GM19438 (cell line): ENCODE data around the gene VDAC1.
A peak's percentile ranks its signal among the peaks of the same experiment; 100 is the strongest.
"Not testable (repeated sequence)": the region's sequence is repeated elsewhere in the genome, so short reads cannot be mapped to it uniquely, and the experiment has no call there.

Experiments used
- ATAC-seq: cut with Tn5 transposase; IDR thresholded peaks from one replicate; pipeline ENCODE4 v1.9.1; 2021; ENCODE audit warnings: low read depth; ENCODE audit not compliant: unreplicated experiment

Gene VDAC1

GRCh38 chr5:133944263-133945185 is 60.3 kb downstream of the VDAC1 start:
- ATAC-seq: no peak

DNA sequence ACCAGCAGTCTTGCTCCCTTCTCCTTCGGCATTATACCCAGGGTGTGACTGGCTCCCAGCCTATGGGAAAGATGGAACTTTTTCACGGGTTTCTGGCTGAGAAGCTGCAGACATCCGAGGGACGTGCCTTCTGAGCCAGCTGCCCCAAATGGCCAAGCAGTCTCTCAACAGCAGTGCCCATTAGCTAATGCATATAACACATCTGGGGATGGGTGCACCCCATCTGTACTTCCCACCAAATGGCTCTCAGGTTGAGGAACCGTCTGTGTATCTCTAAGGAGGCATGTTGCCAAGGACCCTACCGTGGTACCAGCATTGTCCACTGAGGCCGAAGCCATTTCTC is 61.3 kb downstream of the VDAC1 start:
- ATAC-seq: no peak

DNA sequence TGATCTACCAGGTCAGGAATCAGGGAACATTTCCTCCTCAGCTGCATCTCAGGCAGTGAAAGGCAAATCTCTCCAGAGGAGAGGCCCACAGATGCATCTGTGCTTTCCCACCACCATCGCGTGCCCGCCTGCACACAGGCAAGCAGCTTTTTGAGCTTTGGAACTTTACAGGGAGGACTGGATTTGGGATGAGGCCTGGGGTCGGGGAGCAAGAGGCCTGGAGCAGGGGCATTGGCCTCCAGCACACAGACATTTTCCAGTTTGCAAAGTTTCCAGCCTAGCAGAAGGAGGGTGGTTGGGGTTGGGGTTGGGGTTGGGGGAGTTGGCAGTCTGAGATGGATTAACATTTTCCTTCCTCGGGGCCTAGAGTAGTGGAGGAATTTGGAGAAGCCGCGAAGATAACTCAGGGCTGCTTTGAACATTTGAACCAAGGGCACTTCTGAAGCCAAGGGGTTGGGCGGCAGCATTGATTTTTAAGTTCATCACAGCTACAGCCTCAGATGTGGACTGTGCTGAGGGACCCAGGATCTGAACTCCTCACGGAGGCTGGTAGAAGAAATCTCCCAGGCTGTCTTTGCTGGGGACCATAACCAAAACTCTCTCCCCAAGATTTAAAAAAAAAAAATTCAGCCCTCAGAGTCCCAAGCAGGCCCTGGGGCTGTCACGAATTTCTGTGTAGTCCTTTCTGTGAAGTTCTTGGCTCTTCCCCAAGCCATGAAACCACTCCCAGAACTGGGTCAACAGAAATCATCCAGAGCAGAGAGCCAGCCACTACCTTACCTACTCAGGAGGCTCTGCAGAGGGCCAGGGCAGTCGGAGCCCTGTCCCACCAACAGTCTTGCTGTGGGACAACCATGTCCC is 61.9 kb downstream of the VDAC1 start:
- no peak for ATAC-seq

DNA sequence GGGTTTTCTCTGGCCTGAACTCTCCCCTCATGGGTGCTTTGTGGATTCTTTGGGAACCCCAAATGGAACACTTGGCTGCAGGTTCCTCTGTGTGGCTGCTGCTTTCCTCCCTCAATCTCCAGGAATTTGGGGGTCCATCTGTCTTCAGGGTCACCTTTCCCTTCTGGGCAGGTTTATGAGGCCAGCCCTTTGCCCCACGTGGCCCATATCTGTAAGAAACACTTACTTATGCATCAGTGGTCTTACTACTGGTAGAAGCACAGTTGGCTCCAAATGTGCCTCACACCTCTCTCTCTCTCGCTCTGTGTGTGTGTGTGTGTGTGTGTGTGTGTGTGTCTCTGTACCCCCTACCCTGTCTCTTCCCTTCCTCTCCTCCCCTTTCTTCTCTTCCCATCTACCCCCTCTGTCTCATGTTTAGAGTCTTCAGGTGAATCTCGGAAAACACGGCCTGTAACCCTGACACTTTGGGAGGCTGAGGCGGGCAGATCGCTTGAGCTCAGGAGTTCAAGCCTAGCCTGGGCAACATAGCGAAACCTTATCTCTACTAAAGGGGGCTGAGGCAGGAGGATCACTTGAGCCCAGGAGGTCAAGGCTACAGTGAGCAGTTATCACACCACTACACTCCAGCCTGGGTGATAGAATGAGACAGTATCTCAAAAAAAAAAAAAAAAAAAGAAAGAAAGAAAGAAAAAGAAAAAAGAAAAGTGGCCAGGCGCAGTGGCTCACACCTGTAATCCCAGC is 63.1 kb downstream of the VDAC1 start:
- ATAC-seq: no peak

DNA sequence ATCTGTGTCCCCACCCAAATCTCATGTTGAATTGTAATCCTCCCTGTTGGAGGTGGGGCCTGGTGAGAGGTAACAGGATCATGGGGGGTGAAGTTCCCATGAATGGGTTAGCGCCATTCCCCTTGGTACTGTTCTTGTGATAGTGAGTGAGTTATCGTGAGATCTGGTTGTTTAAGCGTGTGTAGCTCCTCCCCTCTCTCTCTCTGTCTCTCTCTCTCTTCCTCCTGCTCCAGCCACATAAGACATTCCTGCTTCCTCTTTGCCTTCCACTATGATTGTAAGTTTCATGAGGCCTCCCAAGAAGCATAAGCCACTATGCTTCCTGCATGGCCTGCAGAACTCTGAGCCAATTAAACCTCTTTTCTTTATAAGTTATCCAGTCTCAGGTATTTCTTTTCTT is 65.1 kb downstream of the VDAC1 start:
- no peak for ATAC-seq

DNA sequence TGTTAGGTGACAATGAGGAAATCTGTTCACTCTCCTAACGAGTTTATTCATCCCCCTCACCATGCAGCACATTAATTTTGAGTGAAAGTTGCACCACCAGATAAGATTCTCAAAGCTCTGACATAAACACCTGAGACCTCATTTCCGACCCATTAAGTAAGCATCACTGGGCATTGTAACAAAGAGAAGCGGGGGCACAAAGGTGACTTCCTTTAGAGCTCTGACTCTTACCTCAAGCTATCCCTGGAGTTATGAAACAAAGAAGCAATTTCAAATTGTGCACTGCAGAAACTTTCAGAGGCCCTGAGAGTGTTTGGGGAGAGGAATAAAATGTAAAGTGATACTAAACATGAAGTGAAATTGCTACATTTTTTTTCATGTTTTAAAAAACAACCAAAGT is 65.8 kb downstream of the VDAC1 start:
- peak; percentile 66 for ATAC-seq

GRCh38 chr5:133938039-133938821 is 66.5 kb downstream of the VDAC1 start:
- ATAC-seq: no peak

DNA sequence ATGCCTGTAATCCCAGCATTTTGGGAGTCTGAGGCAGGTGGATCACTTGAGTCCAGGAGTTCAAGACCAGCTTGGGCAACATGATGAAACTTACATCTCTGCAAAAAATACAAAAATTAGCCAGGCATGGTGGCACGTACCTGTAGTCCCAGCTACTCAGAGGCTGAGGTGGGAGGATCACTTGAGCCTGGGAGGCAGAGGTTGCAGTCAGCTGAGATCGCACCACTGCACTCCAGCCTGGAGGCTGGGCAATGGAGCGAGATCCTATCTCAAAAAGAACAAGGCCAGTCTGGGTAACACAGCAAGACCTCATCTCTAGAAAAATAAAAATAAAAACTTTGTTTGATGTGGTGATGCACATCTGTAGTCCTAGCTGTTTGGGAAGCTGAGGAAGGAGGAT is 67.1 kb downstream of the VDAC1 start:
- ATAC-seq: not testable (repeated sequence)

DNA sequence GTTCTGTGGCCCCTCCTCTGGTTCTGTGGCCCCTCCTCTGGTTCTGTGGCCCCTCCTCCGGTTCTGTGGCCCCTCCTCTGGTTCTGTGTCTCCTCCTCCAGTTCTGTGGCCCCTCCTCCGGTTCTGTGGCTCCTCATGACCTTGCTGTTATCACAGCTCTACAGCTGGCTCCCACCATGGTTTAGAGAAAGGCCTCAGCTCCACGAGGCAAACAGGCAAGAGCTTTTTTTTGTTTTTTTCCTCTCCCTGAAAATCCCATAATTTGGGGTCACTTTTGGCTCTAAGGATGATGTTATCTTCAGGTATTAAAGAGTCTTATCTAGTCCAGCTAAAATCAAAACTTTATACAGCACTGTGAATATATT is 68.1 kb downstream of the VDAC1 start:
- no peak for ATAC-seq

DNA sequence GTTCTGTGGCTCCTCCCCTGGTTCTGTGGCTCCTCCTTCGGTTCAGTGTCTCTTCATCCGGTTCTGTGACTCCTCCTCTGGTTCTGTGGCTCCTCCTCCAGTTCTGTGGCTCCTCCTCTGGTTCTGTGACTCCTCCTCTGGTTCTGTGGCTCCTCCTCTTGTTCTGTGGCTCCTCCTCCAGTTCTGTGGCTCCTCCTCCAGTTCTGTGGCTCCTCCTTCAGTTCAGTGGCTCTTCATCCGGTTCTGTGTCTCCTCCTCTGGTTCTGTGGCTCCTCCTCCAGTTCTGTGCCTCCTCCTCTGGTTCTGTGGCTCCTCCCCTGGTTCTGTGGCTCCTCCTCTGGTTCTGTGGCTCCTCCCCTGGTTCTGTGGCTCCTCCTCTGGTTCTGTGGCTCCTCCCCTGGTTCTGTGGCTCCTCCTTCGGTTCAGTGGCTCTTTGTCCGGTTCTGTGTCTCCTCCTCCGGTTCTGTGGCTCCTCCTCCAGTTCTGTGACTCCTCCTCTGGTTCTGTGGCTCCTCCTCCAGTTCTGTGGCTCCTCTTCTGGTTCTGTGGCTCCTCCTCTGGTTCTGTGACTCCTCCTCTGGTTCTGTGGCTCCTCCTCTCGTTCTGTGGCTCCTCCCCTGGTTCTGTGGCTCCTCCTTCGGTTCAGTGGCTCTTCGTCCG is 68.7 kb downstream of the VDAC1 start:
- not testable (repeated sequence) for ATAC-seq

GRCh38 chr5:133935667-133935940 is 69.2 kb downstream of the VDAC1 start:
- ATAC-seq: no peak

GRCh38 chr5:133934822-133935666 is 69.7 kb downstream of the VDAC1 start:
- no peak for ATAC-seq

DNA sequence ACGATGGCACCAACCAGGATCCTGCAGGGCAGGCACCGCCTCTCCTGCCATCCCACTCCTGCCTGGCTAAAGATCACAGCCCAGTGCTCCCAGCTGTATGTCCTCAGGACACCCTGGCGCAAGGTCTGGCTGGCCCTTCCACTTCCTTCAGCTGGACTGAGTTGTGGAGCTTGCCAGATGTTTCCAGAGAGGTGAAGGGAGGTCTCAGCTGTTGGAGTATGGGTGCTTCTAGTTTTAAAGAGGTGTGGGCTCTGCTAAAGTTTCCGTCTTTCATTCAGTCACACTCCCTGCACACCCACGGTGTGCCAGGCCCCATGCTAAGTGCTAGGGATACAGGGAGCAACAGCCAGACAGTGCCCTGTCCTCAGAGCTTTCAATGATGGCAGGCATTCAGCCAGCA is 70.5 kb downstream of the VDAC1 start:
- no peak for ATAC-seq

- no peak for ATAC-seq
Measured at GRCh38 chr5:133933670-133934295, 71.0 kb downstream of the VDAC1 start.

GRCh38 chr5:133933169-133933509 is 71.6 kb downstream of the VDAC1 start:
- no peak for ATAC-seq

- no peak for ATAC-seq
Measured at GRCh38 chr5:133932441-133933168, 72.2 kb downstream of the VDAC1 start.

GRCh38 chr5:133931546-133931945 is 73.2 kb downstream of the VDAC1 start:
- no peak for ATAC-seq

DNA sequence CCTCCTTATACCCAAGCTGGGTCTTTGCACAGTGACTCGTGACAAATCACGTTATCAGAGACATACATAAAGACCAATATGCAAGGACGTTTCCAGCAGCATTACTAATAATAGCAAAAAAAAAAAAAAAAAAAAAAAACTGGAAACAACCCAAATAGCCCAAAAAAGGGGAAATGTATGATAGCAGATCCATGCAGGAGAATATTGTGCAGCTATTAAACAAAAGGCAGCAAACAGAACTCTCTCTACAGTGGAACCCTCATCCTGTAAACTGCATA is 74.0 kb downstream of the VDAC1 start:
- no peak for ATAC-seq
